ENCODE results near the gene LSP1.

DNA sequence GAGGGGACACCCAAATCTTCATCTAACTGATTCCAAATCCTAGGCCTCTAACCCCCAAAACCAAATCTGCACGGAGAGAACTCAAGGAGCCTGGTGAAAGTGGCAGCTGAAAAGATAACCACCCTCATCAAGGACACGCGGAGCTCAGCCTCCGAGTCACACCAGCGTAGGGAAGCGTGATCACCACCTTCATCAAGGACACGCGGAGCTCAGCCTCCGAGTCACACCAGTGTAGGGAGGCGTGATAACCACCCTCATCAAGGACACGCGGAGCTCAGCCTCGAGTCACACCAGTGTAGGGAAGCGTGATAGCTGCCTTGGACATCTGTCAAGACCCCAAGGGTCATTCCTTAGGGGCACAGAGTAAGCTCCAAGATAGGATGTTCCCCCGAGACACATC lies 47.4 kb upstream of the LSP1 start:
- TF ChIP-seq, protein P1, sequence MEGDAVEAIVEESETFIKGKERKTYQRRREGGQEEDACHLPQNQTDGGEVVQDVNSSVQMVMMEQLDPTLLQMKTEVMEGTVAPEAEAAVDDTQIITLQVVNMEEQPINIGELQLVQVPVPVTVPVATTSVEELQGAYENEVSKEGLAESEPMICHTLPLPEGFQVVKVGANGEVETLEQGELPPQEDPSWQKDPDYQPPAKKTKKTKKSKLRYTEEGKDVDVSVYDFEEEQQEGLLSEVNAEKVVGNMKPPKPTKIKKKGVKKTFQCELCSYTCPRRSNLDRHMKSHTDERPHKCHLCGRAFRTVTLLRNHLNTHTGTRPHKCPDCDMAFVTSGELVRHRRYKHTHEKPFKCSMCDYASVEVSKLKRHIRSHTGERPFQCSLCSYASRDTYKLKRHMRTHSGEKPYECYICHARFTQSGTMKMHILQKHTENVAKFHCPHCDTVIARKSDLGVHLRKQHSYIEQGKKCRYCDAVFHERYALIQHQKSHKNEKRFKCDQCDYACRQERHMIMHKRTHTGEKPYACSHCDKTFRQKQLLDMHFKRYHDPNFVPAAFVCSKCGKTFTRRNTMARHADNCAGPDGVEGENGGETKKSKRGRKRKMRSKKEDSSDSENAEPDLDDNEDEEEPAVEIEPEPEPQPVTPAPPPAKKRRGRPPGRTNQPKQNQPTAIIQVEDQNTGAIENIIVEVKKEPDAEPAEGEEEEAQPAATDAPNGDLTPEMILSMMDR (conservative IDR thresholded peaks at IDR 0.05; ENCODE audit: low read depth, low read length): no peak
- TF ChIP-seq EZH2 (IDR thresholded peaks at IDR 0.05; ENCODE audit: borderline replicate concordance, low read depth, low read length, poor library complexity, severe bottlenecking): no peak

Data from A673 (cell line).